Vagina (tissue), 2 donors: ENCODE data around the gene ACOX3.

Experiments
- POLR2A ChIP-seq, 2 donors: fragments of 450-650 bp; IDR thresholded peaks; one replicate each; pipeline ENCODE4 v1.6.1; 2017; ENCODE audit warnings: antibody characterized with exemption in 2 of 2, mild to moderate bottlenecking in 2 of 2, moderate library complexity in 2 of 2
- POLR2AphosphoS5 ChIP-seq, 2 donors: sonication (generic); formaldehyde crosslinking; IDR thresholded peaks; one replicate each; pipeline ENCODE4 v1.9.0; 2017; ENCODE audit warnings: antibody characterized with exemption in 2 of 2, mild to moderate bottlenecking in 2 of 2, low read depth in 1 of 2; ENCODE audit not compliant: insufficient read depth in 1 of 2

DNA sequence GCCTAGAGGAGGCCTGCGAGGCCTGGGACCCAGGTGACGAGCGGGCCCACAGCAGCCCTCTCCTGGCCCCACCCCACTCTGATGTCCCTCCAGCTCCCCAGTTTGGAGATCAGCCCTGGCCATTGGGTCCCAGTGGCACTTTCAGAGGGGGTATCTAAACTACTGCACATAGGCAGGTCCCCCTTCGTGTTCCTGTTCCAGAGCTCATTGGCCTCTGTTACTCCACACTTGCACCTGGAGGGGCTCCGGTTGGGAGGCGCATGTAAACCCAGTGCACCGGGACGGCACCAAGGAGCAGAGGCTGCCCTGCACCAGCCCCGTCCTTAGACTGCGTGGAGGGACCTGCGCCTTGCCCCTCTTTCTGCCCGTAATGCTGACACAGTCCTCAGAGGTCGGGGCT, 34.3 kb upstream of the ACOX3 start:
- no peak for TF ChIP-seq POLR2A (IDR thresholded peaks at IDR 0.05)
- TF ChIP-seq POLR2AphosphoS5 (IDR thresholded peaks at IDR 0.05; ENCODE audit: insufficient read depth in 1 of 2, low read depth in 1 of 2): no peak
